H1 (cell line): ENCODE measurements around the gene PPP1R15B. TPM values are rescaled to one million over a fixed set of nuclear protein-coding genes. Genes with fewer than 3 reads are reported as not detected.

ENCODE experiments used
- CTCF ChIA-PET: fragments of 300-600 bp; sonication (Branson Sonifier 250); formaldehyde crosslinking; loops from one replicate; lab custom pipeline; 2021; ENCODE audit not compliant: partially characterized antibody; lab: Charles Lee
- POLR2A ChIA-PET: fragments of 300-600 bp; sonication (Branson Sonifier 250); formaldehyde crosslinking; loops from one replicate; lab custom pipeline; 2021; ENCODE audit warnings: inconsistent platforms; ENCODE audit not compliant: partially characterized antibody; lab: Charles Lee
- DNase-seq, 2 experiments: peaks; one replicate each; pipeline versions ENCODE4 v3.0.0 to v3.0.0-alpha.2; 2010 to 2022; ENCODE audit warnings: low spot score in 2 of 2, low read depth in 1 of 2, mixed read lengths in 1 of 2
- FAIRE-seq: peaks from 2 replicates; lab custom pipeline; 2011; peaks lifted over from hg19 to GRCh38; lab: Jason Lieb, UNC
- H2AFZ ChIP-seq: 2 replicates; pipeline ENCODE4 v1.8.1; 2012; ENCODE audit warnings: low read length, inconsistent platforms
- H2AK5ac ChIP-seq: 2 replicates; pipeline ENCODE4 v1.6.1; 2013; ENCODE audit warnings: low read depth, low read length
- H2BK120ac ChIP-seq: replicated peaks from 2 replicates; pipeline ENCODE3; 2013; ENCODE audit warnings: low read depth, low read length, inconsistent platforms
- H2BK12ac ChIP-seq: 2 replicates; pipeline ENCODE4 v1.6.1; 2013; ENCODE audit warnings: low read depth, low read length
- H2BK15ac ChIP-seq: 2 replicates; pipeline ENCODE4 v1.6.1; 2013; ENCODE audit warnings: low read length
- H2BK20ac ChIP-seq: 2 replicates; pipeline ENCODE4 v1.6.1; 2013; ENCODE audit warnings: low read length
- H2BK5ac ChIP-seq: 2 replicates; pipeline ENCODE4 v1.6.1; 2013; ENCODE audit warnings: low read depth, low read length
- H3K14ac ChIP-seq: 2 replicates; pipeline ENCODE4 v1.6.1; 2013; ENCODE audit warnings: inconsistent platforms; ENCODE audit not compliant: insufficient read length
- H3K18ac ChIP-seq: 2 replicates; pipeline ENCODE4 v1.6.1; 2013; ENCODE audit warnings: low read length; ENCODE audit errors: extremely low read depth
- H3K23ac ChIP-seq: 2 replicates; pipeline ENCODE4 v1.6.1; 2013; ENCODE audit warnings: inconsistent platforms; ENCODE audit not compliant: insufficient read length
- H3K23me2 ChIP-seq: 2 replicates; pipeline ENCODE4 v1.6.1; 2013; ENCODE audit warnings: low read depth, low read length
- H3K27ac ChIP-seq: 2 replicates; pipeline ENCODE4 v1.6.1; 2011; ENCODE audit warnings: low read depth, low read length, inconsistent platforms
- H3K27me3 ChIP-seq, 4 experiments: replicated peaks in 1 of 4; 1 replicate in 1 of 4; 2 replicates in 3 of 4; pipeline versions ENCODE4 v1.6.1 to v1.8.1; 2011 to 2013; ENCODE audit warnings: low read length in 3 of 4, mild to moderate bottlenecking in 3 of 4, inconsistent platforms in 2 of 4, mixed read lengths in 2 of 4, moderate library complexity in 1 of 4; ENCODE audit not compliant: control insufficient read depth in 3 of 4, insufficient read depth in 3 of 4; ENCODE audit errors: extremely low read depth in 1 of 4
- H3K36me3 ChIP-seq, 4 experiments: 2 replicates each; pipeline versions ENCODE4 v1.6.1 to v1.8.1; 2011 to 2013; ENCODE audit warnings: mild to moderate bottlenecking in 4 of 4, low read length in 3 of 4, moderate library complexity in 2 of 4, control low read depth in 1 of 4, inconsistent platforms in 1 of 4; ENCODE audit not compliant: insufficient read depth in 4 of 4, control insufficient read depth in 2 of 4
- H3K4ac ChIP-seq: replicated peaks from 2 replicates; pipeline ENCODE3; 2013; ENCODE audit warnings: low read length, low read depth, mixed read lengths, inconsistent platforms; ENCODE audit not compliant: insufficient read length
- H3K4me1 ChIP-seq, 4 experiments: replicated peaks in 1 of 4; 1 replicate in 1 of 4; 2 replicates in 3 of 4; pipeline versions ENCODE4 v1.6.1 to v1.8.1; 2011 to 2013; ENCODE audit warnings: low read length in 3 of 4, inconsistent platforms in 2 of 4, mixed read lengths in 1 of 4; ENCODE audit not compliant: insufficient read depth in 4 of 4, control insufficient read depth in 3 of 4
- H3K4me2 ChIP-seq, 2 experiments: 2 replicates each; pipeline versions ENCODE4 v1.6.1 to v1.8.1; 2011 to 2013; ENCODE audit warnings: low read depth in 2 of 2, low read length in 2 of 2, control low read depth in 1 of 2, inconsistent platforms in 1 of 2, mild to moderate bottlenecking in 1 of 2; ENCODE audit not compliant: insufficient read depth in 1 of 2
- H3K4me3 ChIP-seq, 4 experiments: fragments of 200-600, 300-600 bp in 1 of 4; sonication (generic), shearing (Covaris generic), sonication (Bioruptor Twin) in 1 of 4; 2 replicates each; pipeline versions ENCODE4 v1.5.1 to v1.8.1; 2011 to 2016; ENCODE audit warnings: low read length in 4 of 4, low read depth in 3 of 4, control low read depth in 2 of 4, inconsistent platforms in 2 of 4, mild to moderate bottlenecking in 2 of 4, mixed read lengths in 1 of 4, moderate library complexity in 1 of 4; ENCODE audit not compliant: insufficient read depth in 2 of 4; ENCODE audit errors: extremely low read depth in 1 of 4
- H3K56ac ChIP-seq: replicated peaks from 2 replicates; pipeline ENCODE3; 2013; ENCODE audit warnings: low read depth, mild to moderate bottlenecking, mixed read lengths, low read length, inconsistent platforms; ENCODE audit not compliant: insufficient read length
- H3K79me1 ChIP-seq: 2 replicates; pipeline ENCODE4 v1.6.1; 2013; ENCODE audit warnings: low read depth, low read length, control low read depth
- H3K79me2 ChIP-seq, 2 experiments: 2 replicates each; pipeline versions ENCODE4 v1.6.1 to v1.8.1; 2012 to 2013; ENCODE audit warnings: low read length in 2 of 2, mild to moderate bottlenecking in 2 of 2, inconsistent platforms in 1 of 2; ENCODE audit not compliant: insufficient read depth in 2 of 2, control insufficient read depth in 1 of 2
- H3K9ac ChIP-seq, 4 experiments: replicated peaks in 1 of 4; 1 replicate in 1 of 4; 2 replicates in 3 of 4; pipeline versions ENCODE4 v1.6.1 to v1.8.1; 2011 to 2013; ENCODE audit warnings: low read depth in 3 of 4, low read length in 3 of 4, control low read depth in 2 of 4, mild to moderate bottlenecking in 2 of 4, moderate library complexity in 2 of 4, inconsistent platforms in 1 of 4; ENCODE audit errors: extremely low read depth in 1 of 4
- H3K9me3 ChIP-seq, 2 experiments: 2 replicates each; pipeline versions ENCODE4 v1.6.1 to v1.8.1; 2012 to 2013; ENCODE audit warnings: mild to moderate bottlenecking in 2 of 2, moderate library complexity in 2 of 2, control low read depth in 1 of 2, inconsistent platforms in 1 of 2, low read depth in 1 of 2, low read length in 1 of 2, mixed read lengths in 1 of 2; ENCODE audit not compliant: insufficient read depth in 2 of 2
- H4K20me1 ChIP-seq, 2 experiments: replicated peaks in 1 of 2; 2 replicates each; pipeline versions ENCODE3 to v1.8.1; 2011 to 2013; ENCODE audit warnings: inconsistent platforms in 2 of 2, low read length in 2 of 2, mild to moderate bottlenecking in 1 of 2; ENCODE audit not compliant: insufficient read depth in 2 of 2, control insufficient read depth in 1 of 2
- H4K5ac ChIP-seq: 2 replicates; pipeline ENCODE4 v1.6.1; 2013; ENCODE audit warnings: low read length, low read depth, mixed read lengths, inconsistent platforms; ENCODE audit not compliant: insufficient read length
- H4K8ac ChIP-seq: 2 replicates; pipeline ENCODE4 v1.8.0; 2013; ENCODE audit warnings: mild to moderate bottlenecking, moderate library complexity, low read length, inconsistent platforms; ENCODE audit not compliant: insufficient read depth; ENCODE audit errors: extremely low read depth
- H4K91ac ChIP-seq: replicated peaks from 2 replicates; pipeline ENCODE3; 2013; ENCODE audit warnings: low read length, mixed read lengths, inconsistent platforms; ENCODE audit not compliant: insufficient read length
- CBX5 ChIP-seq: fragments of 300-800, 300-1000 bp; sonication (generic); IDR thresholded peaks from 2 replicates; pipeline ENCODE4 v1.7.1; 2016; ENCODE audit warnings: antibody characterized with exemption, low read length, low read depth
- MAFK ChIP-seq: IDR thresholded peaks from 2 replicates; pipeline ENCODE4 v1.6.1; 2012; ENCODE audit warnings: low read depth, mild to moderate bottlenecking, improper control_type of control experiment, low read length
- PHF8 ChIP-seq: fragments of 200-600 bp; sonication (generic); conservative IDR thresholded peaks from 2 replicates; pipeline ENCODE4 v1.7.1; 2012; ENCODE audit warnings: low read depth, mild to moderate bottlenecking, inconsistent platforms, low read length, moderate library complexity
- WGBS, 2 experiments: shearing (Covaris generic) in 1 of 2; methylation state at CpG; one replicate each; pipeline versions ENCODE4 v1.1.6 to v1.1.7; 2013 to 2015; ENCODE audit warnings: low lambda C conversion rate in 2 of 2, mixed read lengths in 2 of 2, inconsistent platforms in 1 of 2, low coverage in 1 of 2, missing lambda C conversion rate in 1 of 2; ENCODE audit not compliant: insufficient replicate concordance in 2 of 2, insufficient coverage in 1 of 2, insufficient read length in 1 of 2; ENCODE audit errors: extremely low coverage in 1 of 2, missing lambda C conversion rate in 1 of 2; 5-methylcytosine and 5-hydroxymethylcytosine counted together
- polyA plus RNA-seq, 7 experiments: library from polyadenylated mRNA; depleted of rRNA in 3 of 7; stranded (reverse) in 5 of 7; unstranded in 2 of 7; fragments of >200 nt in 5 of 7; fragments of 200-250 nt in 2 of 7; gene quantifications; 1 replicate in 5 of 7; 2 replicates in 1 of 7; 4 replicates in 1 of 7; pipeline versions ENCODE4 v1.2.1 to v1.2.3, GENCODE V29; 2011 to 2013; ENCODE audit warnings: missing spikeins in 2 of 7, mixed read lengths in 2 of 7
- total RNA-seq: library from RNA; stranded (reverse); fragmentation: NEBNext Ultra II Directional; extraction: Animal tissue kit (Norgen Biotek cat#: 25700); gene quantifications from 2 replicates; pipeline ENCODE4 v1.2.1, GENCODE V29; 2021
- TF ChIP-seq, protein P1 (sequence below): IDR thresholded peaks from 2 replicates; pipeline ENCODE4 v1.6.1; 2011; ENCODE audit warnings: low read depth, mild to moderate bottlenecking, low read length; ENCODE audit not compliant: insufficient read depth
- TF ChIP-seq, protein P2 (sequence below): IDR thresholded peaks from 2 replicates; pipeline ENCODE4 v1.6.1; 2012; ENCODE audit warnings: inconsistent platforms

Gene PPP1R15B
- total and polyA plus RNA-seq, 2 of the 8 experiments (the other 6 are each of a cell fraction or from before 2014, with no cell fraction given): 14.4 to 72.2 TPM

DNA sequence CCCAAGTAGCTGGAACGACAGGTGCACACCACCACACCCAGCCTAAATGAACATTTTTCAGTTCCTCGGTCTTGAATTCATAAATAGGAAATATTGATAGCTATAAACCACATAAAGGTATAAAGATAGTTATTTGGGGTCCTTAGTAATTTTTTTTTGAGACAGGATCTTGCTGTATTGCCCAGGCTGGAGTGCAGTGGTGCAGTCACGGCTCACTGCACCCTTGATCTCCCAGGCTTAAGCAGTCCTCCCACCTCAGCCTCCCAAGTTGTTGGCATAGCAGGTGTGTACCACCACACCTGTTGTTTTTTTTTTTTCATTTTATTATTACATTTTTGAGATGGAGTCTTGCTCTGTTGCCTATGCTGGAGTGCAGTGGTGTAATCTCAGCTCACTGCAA lies 3.7 kb upstream of the PPP1R15B start:
- Histone ChIP-seq H3K23ac (no peak overlapping the region), H3K4me1 (peaks cover 2 to 9% (median 7%) of the 10 kb centered on the region in 4 experiments; a peak in 6 of 7 replicates), H2BK5ac (no peak overlapping the region), H3K18ac (no peak overlapping the region), H3K9me3 (no peaks in the 10 kb centered on the region), H4K8ac (no peak overlapping the region), H3K23me2 (peaks cover 8% of the 10 kb centered on the region), H3K79me1 (peaks cover 2% of the 10 kb centered on the region; the same call in 1 of the 2 replicates), H3K4me2 (no peak overlapping the region), H3K4me3 (no peak overlapping the region)
- POLR2A ChIA-PET: interaction anchor here (1.0 kb wide), 1 partner anchor 185 kb away, joined by 3 read pairs; no protein-coding TSS in a partner anchor
- FAIRE-seq: no peak
- TF ChIP-seq MAFK (no peak), CBX5 (no peak), PHF8 (no peak)
- TF ChIP-seq, protein P1, sequence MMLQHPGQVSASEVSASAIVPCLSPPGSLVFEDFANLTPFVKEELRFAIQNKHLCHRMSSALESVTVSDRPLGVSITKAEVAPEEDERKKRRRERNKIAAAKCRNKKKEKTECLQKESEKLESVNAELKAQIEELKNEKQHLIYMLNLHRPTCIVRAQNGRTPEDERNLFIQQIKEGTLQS: no peak
- TF ChIP-seq, protein P2, sequence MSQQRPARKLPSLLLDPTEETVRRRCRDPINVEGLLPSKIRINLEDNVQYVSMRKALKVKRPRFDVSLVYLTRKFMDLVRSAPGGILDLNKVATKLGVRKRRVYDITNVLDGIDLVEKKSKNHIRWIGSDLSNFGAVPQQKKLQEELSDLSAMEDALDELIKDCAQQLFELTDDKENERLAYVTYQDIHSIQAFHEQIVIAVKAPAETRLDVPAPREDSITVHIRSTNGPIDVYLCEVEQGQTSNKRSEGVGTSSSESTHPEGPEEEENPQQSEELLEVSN: no peak
- TF ChIP-seq, all 59 proteins: peak for 0
- H3K36me3 ChIP-seq: no peaks in the 10 kb centered on the region
- H3K14ac ChIP-seq: no peak overlapping the region
- H3K9ac ChIP-seq: no peak overlapping the region
- WGBS, 2 experiments: 88% methylated on average over 3 of the region's 3 CpGs; no CpG with 5 or more reads in 1 of the 2 experiments
- H4K20me1 ChIP-seq: peaks cover 5 to 7% of the 10 kb centered on the region in 2 experiments
- H3K27ac ChIP-seq: no peak overlapping the region
- H3K27me3 ChIP-seq: no peaks in the 10 kb centered on the region
- no peak overlapping the region for H4K5ac ChIP-seq
- no peak overlapping the region for H4K91ac ChIP-seq
- no peak overlapping the region for H2AK5ac ChIP-seq
- no peak overlapping the region for H3K56ac ChIP-seq
- DNase-seq: no peak
- H2BK12ac ChIP-seq: no peak overlapping the region
- H2AFZ ChIP-seq: no peak overlapping the region
- peaks cover 10 to 13% of the 10 kb centered on the region in 2 experiments for H3K79me2 ChIP-seq
- no peak overlapping the region for H2BK120ac ChIP-seq
- H2BK20ac ChIP-seq: no peak overlapping the region
- H3K4ac ChIP-seq: no peak overlapping the region
- CTCF ChIA-PET: interaction anchor here (0.6 to 2.7 kb wide), 7 partner anchors 15 to 658 kb away, joined by 3 to 6 read pairs (median 3); partner anchors contain the start of gene PIK3C2B
- no peak overlapping the region for H2BK15ac ChIP-seq
